Epithelial cell of proximal tubule (primary cell): ENCODE results near the gene GLYR1. TPM values are rescaled to one million over a fixed set of nuclear protein-coding genes. Genes with fewer than 3 reads are reported as not detected.

Experiments
- DNase-seq: peaks from one replicate; pipeline ENCODE4 v3.0.0-alpha.2; 2011; ENCODE audit warnings: low read depth
- H3K4me3 ChIP-seq: 2 replicates; pipeline ENCODE4 v1.5.1; 2011; ENCODE audit warnings: low read depth, mild to moderate bottlenecking, low read length
- total RNA-seq: library from RNA; depleted of rRNA; stranded (reverse); fragments of >200 nt; gene quantifications from 2 replicates; pipeline ENCODE4 v1.2.3, GENCODE V29; 2015
- TF ChIP-seq, protein P1 (sequence below): conservative IDR thresholded peaks from 2 replicates; pipeline ENCODE4 v1.5.1; 2012; ENCODE audit warnings: low read depth, mild to moderate bottlenecking, low read length

The GLYR1 gene
- total RNA-seq, 1 donor from 2014 or later: 33.1 TPM

DNA sequence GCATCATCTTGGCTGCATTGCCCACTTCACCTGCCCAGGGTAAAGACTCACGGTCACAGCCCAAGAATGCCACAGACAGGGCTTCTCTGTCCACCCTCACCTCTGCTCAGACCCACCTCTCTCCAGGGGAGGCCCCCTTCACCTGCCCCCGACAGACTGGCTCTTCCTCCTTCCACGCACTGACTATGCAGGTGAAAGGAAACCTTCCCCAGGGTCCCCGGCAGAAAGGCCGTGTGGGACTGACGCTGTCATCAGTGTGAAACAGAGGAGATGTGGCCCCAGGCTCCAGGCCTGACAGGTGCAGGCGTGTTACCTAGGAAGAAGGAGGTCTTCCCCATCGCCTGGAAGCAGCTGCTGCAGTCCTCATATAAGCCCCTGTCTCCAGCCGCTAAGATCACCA, 35.3 kb downstream of the GLYR1 start:
- H3K4me3 ChIP-seq: no peak overlapping the region
- DNase-seq: no peak
- TF ChIP-seq, protein P1, sequence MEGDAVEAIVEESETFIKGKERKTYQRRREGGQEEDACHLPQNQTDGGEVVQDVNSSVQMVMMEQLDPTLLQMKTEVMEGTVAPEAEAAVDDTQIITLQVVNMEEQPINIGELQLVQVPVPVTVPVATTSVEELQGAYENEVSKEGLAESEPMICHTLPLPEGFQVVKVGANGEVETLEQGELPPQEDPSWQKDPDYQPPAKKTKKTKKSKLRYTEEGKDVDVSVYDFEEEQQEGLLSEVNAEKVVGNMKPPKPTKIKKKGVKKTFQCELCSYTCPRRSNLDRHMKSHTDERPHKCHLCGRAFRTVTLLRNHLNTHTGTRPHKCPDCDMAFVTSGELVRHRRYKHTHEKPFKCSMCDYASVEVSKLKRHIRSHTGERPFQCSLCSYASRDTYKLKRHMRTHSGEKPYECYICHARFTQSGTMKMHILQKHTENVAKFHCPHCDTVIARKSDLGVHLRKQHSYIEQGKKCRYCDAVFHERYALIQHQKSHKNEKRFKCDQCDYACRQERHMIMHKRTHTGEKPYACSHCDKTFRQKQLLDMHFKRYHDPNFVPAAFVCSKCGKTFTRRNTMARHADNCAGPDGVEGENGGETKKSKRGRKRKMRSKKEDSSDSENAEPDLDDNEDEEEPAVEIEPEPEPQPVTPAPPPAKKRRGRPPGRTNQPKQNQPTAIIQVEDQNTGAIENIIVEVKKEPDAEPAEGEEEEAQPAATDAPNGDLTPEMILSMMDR: no peak

- TF ChIP-seq, protein P1: no peak
- H3K4me3 ChIP-seq: no peak overlapping the region
- DNase-seq: no peak
Measured at GRCh38 chr16:4811242-4811641, 35.8 kb downstream of the GLYR1 start.

DNA sequence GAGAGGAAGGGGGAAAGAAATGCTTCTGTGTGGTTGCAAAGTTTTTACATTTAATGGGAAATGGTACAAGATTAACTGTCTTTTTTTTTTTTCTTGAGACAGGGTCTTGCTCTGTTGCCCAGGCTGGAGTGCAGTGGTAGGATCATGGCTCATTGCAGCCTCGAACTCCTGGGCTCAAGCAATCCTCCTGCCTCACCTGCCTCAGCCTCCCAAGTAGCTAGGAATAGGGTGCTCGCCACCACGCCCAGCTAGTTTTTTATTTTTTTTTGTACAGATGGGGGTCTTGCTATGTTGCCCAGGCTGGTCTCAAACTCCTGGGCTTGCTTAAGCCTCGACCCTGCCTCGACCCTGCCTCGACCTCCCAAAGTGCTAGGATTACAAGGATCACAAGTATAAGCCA, 40.8 kb downstream of the GLYR1 start:
- H3K4me3 ChIP-seq: no peak overlapping the region
- TF ChIP-seq, protein P1: no peak
- DNase-seq: no peak

- no peak overlapping the region for H3K4me3 ChIP-seq
- DNase-seq: no peak
Measured at GRCh38 chr16:4805231-4805630, 41.9 kb downstream of the GLYR1 start.

DNA sequence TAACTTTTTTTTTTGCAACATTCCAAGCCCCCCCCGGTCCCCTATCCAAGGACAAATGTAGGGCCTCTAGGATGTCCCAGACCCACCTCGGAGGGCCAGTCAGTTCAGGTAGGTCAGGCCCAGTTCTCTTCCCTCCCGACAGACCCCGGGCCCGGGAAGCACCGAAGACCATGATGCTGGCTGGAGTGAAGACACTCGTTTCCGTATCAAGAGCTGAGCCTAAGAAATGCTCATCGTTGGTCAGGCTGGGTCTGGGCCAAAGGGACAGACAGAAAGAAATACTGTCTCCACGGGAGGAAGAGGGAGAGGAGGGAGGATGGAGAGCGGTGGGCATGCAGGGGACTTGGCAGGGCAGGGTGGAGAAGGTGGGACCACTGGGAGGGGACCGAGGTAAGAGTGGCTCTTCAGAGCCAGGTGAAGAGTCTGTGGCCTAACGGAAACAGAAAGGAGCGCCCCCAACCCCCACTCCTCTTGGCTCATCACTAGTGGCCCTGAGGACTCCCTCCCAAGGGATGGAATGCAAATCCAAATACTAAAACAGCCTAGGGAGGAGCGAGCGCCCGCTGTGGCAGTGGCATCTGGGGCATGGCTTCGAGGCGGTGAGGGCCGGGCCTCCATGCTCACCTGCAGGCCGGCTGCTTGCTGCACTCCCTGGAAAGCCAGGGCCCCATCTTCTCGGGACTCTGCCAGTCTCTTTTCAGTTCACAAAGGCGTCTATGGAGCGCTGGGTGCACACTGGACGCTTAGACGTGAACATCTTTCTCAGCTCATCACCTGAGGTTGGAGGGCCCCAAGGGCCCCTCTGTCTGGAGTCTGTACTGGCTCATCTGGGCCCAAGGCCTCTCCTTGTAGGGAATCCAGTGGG, 43.0 kb downstream of the GLYR1 start:
- DNase-seq: no peak
- TF ChIP-seq, protein P1: no peak

More at GRCh38 chr16:4805231-4805630, 41.9 kb downstream of the GLYR1 start:
- TF ChIP-seq, protein P1: no peak

GRCh38 chr16:4803401-4803844, 43.7 kb downstream of the GLYR1 start:
- peak overlapping the region; percentile 72 for H3K4me3 ChIP-seq
- TF ChIP-seq, protein P1: no peak
- DNase-seq: no peak

More for the DNA sequence above, 43.0 kb downstream of the GLYR1 start:
- no peak overlapping the region for H3K4me3 ChIP-seq
